PC-9 (cell line): ENCODE results near the gene CALN1.
A peak's percentile ranks its signal among the peaks of the same experiment; 100 is the strongest.

Experiments used
- CTCF ChIP-seq: fragments of 200-600 bp; sonication (generic); conservative IDR thresholded peaks from 2 replicates; pipeline ENCODE4 v1.6.1; 2017; ENCODE audit warnings: mixed run types, antibody characterized with exemption, mild to moderate bottlenecking, moderate library complexity
- EZH2 ChIP-seq: fragments of 200-600 bp; sonication (generic); IDR thresholded peaks from 2 replicates; pipeline ENCODE4 v1.8.0; 2017; ENCODE audit warnings: antibody characterized with exemption, low read depth

GRCh38 chr7:72334066-72334465, 78.1 kb downstream of the CALN1 start:
- TF ChIP-seq CTCF (0 out of 2 replicates have a peak, but pooled peaks have one; percentile 29), EZH2 (no peak)
